OCI-LY1 (cell line): ENCODE results near the gene SIRT3.

Experiments used
- H2AFZ ChIP-seq: fragments of 200-600 bp; sonication (generic), shearing (Covaris generic); 2 replicates; pipeline ENCODE4 v1.6.0; 2014; ENCODE audit warnings: antibody characterized with exemption, mild to moderate bottlenecking, low read length
- H3F3A ChIP-seq: fragments of 200-600 bp; sonication (generic), shearing (Covaris generic); 2 replicates; pipeline ENCODE4 v1.6.0; 2014; ENCODE audit warnings: mild to moderate bottlenecking, antibody characterized with exemption, low read length, moderate library complexity; ENCODE audit not compliant: insufficient read depth
- H3K27ac ChIP-seq: fragments of 200-600 bp; sonication (generic); 2 replicates; pipeline ENCODE4 v1.5.1; 2014; ENCODE audit warnings: low read length, mixed run types, mild to moderate bottlenecking, low read depth; ENCODE audit not compliant: poor library complexity, severe bottlenecking
- H3K27me3 ChIP-seq: fragments of 200-600 bp; sonication (generic); 2 replicates; pipeline ENCODE4 v1.6.0; 2014; ENCODE audit warnings: antibody characterized with exemption, mild to moderate bottlenecking, low read length, moderate library complexity; ENCODE audit not compliant: insufficient read depth
- H3K36me3 ChIP-seq: fragments of 200-600 bp; sonication (generic); 2 replicates; pipeline ENCODE4 v1.6.1; 2014; ENCODE audit warnings: mild to moderate bottlenecking, antibody characterized with exemption, low read length, moderate library complexity, mixed read lengths; ENCODE audit not compliant: insufficient read depth
- H3K4me1 ChIP-seq: fragments of 200-600 bp; sonication (generic); 2 replicates; pipeline ENCODE4 v1.5.1; 2014; ENCODE audit warnings: mild to moderate bottlenecking, low read length, moderate library complexity; ENCODE audit not compliant: insufficient read depth, severe bottlenecking
- H3K4me2 ChIP-seq: fragments of 200-600 bp; sonication (generic), shearing (Covaris generic); 2 replicates; pipeline ENCODE4 v1.6.1; 2014; ENCODE audit warnings: low read length
- H3K4me3 ChIP-seq: fragments of 200-600 bp; sonication (generic); 2 replicates; pipeline ENCODE4 v1.5.1; 2014; ENCODE audit warnings: low read length, low read depth, mild to moderate bottlenecking, mixed read lengths; ENCODE audit not compliant: poor library complexity, severe bottlenecking
- H3K79me2 ChIP-seq: fragments of 200-600 bp; shearing (Covaris generic); 2 replicates; pipeline ENCODE4 v1.6.1; 2016; ENCODE audit warnings: mixed run types, low read length, mixed read lengths; ENCODE audit not compliant: insufficient read depth
- H3K9ac ChIP-seq: fragments of 200-600 bp; sonication (generic), shearing (Covaris generic); 2 replicates; pipeline ENCODE4 v1.6.1; 2014; ENCODE audit warnings: mild to moderate bottlenecking, low read length, mixed read lengths
- H3K9me2 ChIP-seq: fragments of 200-600 bp; sonication (generic), shearing (Covaris generic); 2 replicates; pipeline ENCODE4 v1.6.1; 2014; ENCODE audit warnings: low read depth, mild to moderate bottlenecking, low read length, mixed read lengths
- H3K9me3 ChIP-seq: fragments of 200-600 bp; shearing (Covaris generic); 2 replicates; pipeline ENCODE4 v1.6.1; 2014; ENCODE audit warnings: low read length, mixed read lengths
- H4K20me1 ChIP-seq: fragments of 200-600 bp; sonication (generic), shearing (Covaris generic); 2 replicates; pipeline ENCODE4 v1.6.0; 2016; ENCODE audit warnings: mild to moderate bottlenecking, low read length; ENCODE audit not compliant: insufficient read depth
- EZH2 ChIP-seq: fragments of 200-600 bp; sonication (generic), shearing (Covaris generic); IDR thresholded peaks from 2 replicates; pipeline ENCODE4 v1.8.0; 2017; ENCODE audit warnings: borderline replicate concordance, mixed run types, mild to moderate bottlenecking, antibody characterized with exemption, low read length, moderate library complexity, mixed read lengths
- TF ChIP-seq, protein P1 (sequence below): fragments of 200-600 bp; sonication (generic), shearing (Covaris generic); IDR thresholded peaks from 2 replicates; pipeline ENCODE4 v1.5.1; 2017; ENCODE audit warnings: mild to moderate bottlenecking, antibody characterized with exemption, low read length, moderate library complexity, mixed read lengths

Gene SIRT3

DNA sequence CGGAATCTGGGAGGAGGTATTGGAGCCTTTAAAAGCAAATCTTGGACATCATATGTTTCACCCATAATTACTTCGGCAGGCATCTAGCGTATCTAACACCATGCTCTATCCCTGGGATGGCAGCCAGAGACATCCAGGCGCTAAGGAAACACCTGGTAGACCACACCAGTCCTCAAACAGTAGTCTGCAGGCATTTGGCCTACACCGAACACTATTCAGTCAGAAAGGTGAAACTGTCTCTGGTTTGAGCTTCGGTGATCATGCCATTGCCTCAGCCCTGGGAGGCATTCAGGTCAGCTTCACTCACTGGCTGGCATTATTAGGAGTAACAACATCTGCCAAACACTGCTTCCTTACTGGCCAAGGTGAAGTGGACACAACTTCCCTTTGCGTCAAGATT is 11.7 kb downstream of the SIRT3 start:
- Histone ChIP-seq H3K36me3 (peaks cover 5% of the 10 kb centered on the region; the same call in 1 of the 2 replicates), H3F3A (no peaks in the 10 kb centered on the region), H3K9me2 (no peaks in the 10 kb centered on the region), H3K27me3 (no peaks in the 10 kb centered on the region), H3K27ac (no peak overlapping the region), H3K9ac (no peak overlapping the region), H3K4me1 (no peaks in the 10 kb centered on the region), H3K4me3 (no peak overlapping the region), H3K4me2 (no peak overlapping the region), H3K79me2 (no peaks in the 10 kb centered on the region), H3K9me3 (no peaks in the 10 kb centered on the region), H4K20me1 (no peaks in the 10 kb centered on the region), H2AFZ (no peak overlapping the region)
- no peak for TF ChIP-seq EZH2
- TF ChIP-seq, protein P1, sequence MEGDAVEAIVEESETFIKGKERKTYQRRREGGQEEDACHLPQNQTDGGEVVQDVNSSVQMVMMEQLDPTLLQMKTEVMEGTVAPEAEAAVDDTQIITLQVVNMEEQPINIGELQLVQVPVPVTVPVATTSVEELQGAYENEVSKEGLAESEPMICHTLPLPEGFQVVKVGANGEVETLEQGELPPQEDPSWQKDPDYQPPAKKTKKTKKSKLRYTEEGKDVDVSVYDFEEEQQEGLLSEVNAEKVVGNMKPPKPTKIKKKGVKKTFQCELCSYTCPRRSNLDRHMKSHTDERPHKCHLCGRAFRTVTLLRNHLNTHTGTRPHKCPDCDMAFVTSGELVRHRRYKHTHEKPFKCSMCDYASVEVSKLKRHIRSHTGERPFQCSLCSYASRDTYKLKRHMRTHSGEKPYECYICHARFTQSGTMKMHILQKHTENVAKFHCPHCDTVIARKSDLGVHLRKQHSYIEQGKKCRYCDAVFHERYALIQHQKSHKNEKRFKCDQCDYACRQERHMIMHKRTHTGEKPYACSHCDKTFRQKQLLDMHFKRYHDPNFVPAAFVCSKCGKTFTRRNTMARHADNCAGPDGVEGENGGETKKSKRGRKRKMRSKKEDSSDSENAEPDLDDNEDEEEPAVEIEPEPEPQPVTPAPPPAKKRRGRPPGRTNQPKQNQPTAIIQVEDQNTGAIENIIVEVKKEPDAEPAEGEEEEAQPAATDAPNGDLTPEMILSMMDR, result no peak

DNA sequence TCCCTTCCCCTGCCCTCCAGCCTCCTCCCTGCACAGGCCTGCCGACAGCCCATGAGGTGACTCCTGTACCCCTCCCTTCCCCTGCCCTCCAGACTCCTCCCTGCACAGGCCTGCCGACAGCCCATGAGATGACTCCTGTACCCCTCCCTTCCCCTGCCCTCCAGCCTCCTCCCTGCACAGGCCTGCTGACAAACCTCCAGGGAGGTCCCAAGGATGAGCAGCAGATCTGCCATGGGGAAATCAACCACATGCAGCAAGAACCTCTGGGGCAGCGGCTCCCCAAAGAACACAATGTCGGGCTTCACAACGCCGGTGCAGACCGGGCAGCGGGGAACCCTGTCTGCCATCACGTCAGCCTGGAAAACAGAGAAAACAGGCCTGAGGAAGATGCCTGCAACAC is 12.3 kb downstream of the SIRT3 start:
- Histone ChIP-seq H3F3A (no peaks in the 10 kb centered on the region), H3K9me3 (no peaks in the 10 kb centered on the region), H3K9ac (no peak overlapping the region), H3K27me3 (no peaks in the 10 kb centered on the region), H2AFZ (no peak overlapping the region), H3K4me1 (no peaks in the 10 kb centered on the region), H3K79me2 (no peaks in the 10 kb centered on the region), H3K36me3 (peaks cover 3% of the 10 kb centered on the region; the same call in 1 of the 2 replicates), H3K4me2 (no peak overlapping the region), H3K4me3 (no peak overlapping the region), H3K27ac (no peak overlapping the region), H4K20me1 (no peaks in the 10 kb centered on the region), H3K9me2 (no peaks in the 10 kb centered on the region)
- TF ChIP-seq EZH2, result no peak
- TF ChIP-seq, protein P1, result no peak

DNA sequence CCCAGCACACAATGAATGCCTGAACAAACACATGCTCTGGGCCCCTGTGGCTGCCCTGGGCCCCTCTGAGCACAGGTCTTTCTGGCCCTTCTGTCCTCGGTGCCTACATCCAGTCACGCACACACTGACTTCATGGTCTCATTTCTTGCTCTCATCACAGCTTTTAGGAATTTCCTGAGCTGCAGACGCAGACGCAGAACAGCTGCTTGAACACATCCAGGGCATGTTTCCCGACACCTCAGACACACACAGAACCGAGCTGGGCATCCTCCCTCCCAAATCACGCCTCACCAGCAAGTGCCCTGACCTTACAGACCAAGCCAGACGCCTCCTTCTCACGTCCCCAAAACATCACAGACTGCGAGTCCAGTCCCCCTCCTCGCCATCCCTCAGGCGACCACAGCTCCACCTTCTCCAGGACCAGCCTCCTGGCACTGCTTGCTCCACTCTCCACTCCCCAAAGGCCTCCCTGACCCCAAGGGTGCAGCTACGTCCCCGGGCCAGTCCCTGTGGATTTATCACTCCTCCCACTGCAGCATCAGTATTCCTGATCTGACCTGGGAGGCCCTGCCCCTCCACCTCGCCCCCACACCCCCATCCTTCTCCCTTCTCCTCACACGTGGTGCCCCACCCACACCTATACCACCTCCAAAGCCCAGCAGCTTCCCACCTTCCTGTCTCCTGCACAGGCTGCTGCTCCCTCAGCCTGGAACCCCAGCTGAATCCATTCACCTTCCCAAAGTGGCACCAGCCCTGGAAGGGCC is 12.9 kb downstream of the SIRT3 start:
- H3F3A ChIP-seq, result no peaks in the 10 kb centered on the region
- H3K4me1 ChIP-seq, result no peaks in the 10 kb centered on the region
- no peaks in the 10 kb centered on the region for H3K27me3 ChIP-seq

More for the DNA sequence above, 12.9 kb downstream of the SIRT3 start:
- no peaks in the 10 kb centered on the region for H3K9me3 ChIP-seq
- no peak overlapping the region for H3K4me2 ChIP-seq
- H3K4me3 ChIP-seq, result no peak overlapping the region
- no peak for TF ChIP-seq EZH2
- TF ChIP-seq, protein P1, result no peak
- H3K79me2 ChIP-seq, result no peaks in the 10 kb centered on the region
- H3K9me2 ChIP-seq, result no peaks in the 10 kb centered on the region
- H4K20me1 ChIP-seq, result no peaks in the 10 kb centered on the region
- H3K27ac ChIP-seq, result no peak overlapping the region
- no peak overlapping the region for H3K9ac ChIP-seq
- no peaks in the 10 kb centered on the region for H3K36me3 ChIP-seq
- no peak overlapping the region for H2AFZ ChIP-seq
